Amygdala (tissue), 56 donors: ENCODE data around the gene RPLP2.

ENCODE experiments used
- DNase-seq, 56 donors: peaks; one replicate each; lab custom pipeline; 2025; lab: John Stamatoyannopoulos, UW

The RPLP2 gene

DNA sequence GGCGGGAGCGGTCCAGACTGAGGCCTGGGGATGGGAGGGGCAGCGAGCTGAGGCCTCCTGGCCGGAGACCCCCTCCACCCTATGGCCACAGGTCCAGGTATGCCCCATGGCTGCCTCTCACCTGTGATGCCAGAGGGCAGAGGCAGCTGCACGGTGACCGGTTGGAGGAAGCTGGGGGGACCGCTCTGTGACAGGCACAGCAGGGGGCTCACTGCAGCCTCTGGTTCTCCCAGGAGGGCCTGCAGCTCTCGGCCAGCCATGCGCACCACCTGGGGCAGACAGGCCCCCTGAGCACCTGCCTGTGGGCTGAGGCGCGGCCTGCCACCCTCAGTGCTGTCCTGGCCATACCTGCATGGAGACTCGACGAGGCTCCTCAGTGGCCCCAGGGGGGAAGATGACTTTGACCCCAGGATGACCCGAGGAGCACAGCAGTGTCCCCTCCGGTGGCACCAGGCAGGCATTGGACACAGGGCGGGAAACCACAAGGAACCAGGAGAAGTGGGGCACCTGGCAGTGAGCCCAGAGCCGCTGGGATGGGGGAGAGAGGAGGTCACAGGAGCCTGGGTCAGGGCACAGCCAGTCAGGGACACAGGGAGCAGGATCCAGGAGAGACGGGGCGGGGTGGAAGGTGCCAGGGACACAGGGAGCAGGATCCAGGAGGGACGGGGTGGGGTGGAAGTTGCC lies 8.5 kb upstream of the RPLP2 start:
- no peak for DNase-seq

GRCh38 chr11:802018-802617 lies 7.6 kb upstream of the RPLP2 start:
- DNase-seq: no peak

DNA sequence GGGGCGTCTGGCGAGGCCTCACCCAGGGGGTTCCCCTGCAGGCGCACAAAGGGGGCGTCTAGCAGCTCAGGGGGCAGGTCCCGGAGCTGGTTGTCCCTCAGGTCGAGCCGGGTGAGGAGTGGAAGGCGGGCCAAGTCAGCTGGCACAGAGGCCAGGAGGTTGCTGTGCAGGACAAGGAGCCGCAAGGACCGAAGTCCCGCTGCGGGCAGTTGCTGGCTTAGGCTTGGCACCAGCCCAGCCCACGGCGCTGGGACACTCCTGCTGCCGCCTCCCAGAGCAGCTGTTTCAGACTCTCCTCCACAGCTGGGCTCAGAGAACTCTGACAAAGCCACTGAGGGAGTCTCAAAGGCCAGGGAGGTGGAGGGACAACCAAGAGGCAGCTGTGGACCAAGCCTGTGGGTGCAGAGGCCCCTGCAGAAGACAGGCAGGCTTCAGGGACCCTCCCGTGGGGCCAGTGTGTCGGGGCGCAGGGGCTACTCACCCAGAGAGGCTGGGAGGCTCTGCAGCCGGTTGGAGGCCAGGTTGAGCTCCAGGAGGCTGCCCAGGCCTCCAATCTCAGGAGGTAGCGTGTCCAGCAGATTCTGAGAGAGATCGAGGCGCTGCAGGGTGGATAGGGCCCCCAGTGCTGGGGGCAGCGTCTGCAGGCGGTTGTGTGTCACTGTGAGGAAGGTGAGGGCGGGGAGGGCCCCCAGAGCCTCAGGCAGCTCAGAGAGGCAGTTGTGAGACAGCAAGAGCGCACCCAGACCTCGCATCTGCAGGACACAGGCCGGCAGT lies 6.9 kb upstream of the RPLP2 start:
- DNase-seq: no peak

- DNase-seq: no peak
These were observed 6.4 kb upstream of the RPLP2 start for GRCh38 chr11:803467-803742.

GRCh38 chr11:803770-804598 lies 5.8 kb upstream of the RPLP2 start:
- DNase-seq: no peak

DNA sequence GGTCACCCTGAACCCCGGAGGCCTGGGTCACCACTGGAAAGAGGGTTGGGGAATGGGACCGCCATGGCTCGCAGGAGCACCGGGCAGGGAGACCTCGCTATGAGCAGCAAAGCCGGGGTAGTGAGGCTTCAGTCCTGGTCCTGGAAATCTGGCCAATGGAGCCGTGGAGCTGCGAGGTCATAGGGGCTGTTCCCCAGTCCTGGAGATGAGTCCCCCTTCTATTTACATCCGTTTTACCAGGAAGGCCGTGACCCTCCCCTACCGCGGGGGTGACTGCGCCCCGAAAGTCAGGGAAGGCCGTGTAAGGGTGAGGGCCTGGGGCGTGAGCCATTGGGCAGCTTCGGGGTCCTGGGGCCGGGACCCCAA lies 5.2 kb upstream of the RPLP2 start:
- DNase-seq: no peak

- DNase-seq: peak in 4 of 56 donors; percentile 67 to 83 (median 76)
These were observed 1.1 kb upstream of the RPLP2 start for GRCh38 chr11:808427-809286.

DNA sequence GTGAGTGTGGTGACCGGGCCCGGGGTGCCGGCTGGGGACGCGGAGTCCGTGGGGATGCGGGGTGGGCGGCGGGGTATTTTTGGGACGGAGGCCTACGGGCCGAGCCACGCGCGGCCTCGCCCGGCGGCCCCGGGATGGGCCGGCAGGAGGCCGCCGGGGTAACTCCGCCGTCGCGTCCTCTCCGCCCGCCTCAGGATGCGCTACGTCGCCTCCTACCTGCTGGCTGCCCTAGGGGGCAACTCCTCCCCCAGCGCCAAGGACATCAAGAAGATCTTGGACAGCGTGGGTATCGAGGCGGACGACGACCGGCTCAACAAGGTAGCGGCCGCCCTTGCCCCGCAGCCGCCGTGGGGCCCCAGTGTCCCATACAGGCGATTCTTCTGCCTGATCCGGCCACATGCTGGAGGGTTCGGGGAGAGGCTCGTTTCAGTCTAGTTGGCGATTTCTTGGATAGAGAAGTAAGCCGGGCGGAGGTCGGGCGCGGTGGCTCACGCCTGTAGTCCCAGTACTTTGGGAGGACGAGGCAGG lies 337 bp downstream of the RPLP2 start:
- no peak for DNase-seq

- DNase-seq: no peak
These were observed 1.9 kb downstream of the RPLP2 start for GRCh38 chr11:811446-812245.

DNA sequence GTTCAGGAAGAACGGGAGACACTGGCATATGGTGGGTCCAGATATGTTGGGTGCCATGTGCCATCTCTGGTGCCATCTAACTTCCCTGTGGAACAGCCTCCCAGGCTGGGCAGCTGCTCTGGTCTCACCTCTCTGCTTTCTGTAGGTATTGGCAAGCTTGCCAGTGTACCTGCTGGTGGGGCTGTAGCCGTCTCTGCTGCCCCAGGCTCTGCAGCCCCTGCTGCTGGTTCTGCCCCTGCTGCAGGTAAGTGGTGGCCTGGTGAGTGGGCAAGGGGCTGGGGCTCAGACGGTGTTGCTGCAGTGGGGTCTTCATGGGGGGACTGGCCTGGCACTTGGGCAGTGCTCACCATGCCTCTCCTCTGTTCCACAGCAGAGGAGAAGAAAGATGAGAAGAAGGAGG lies 2.6 kb downstream of the RPLP2 start:
- no peak for DNase-seq

DNA sequence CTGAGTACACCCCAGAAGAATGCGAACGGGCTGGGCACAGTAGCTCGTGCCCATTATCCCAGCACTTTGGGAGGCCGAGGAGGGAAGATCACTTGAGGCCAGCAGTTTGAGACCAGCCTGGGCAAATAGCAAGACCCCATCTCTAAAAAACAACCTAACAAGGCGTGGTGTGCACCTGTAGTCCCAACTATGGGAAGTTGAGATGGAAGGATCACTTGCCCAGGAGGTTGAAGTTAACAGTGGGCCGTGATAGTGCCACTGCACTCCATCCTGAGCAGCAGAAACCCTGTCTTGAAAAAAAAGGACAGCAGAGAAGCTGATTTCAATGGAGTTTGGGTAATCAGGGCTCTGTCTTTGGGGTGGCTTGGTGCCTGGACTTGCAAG lies 3.3 kb downstream of the RPLP2 start:
- no peak for DNase-seq

GRCh38 chr11:813456-814096 lies 3.8 kb downstream of the RPLP2 start:
- no peak for DNase-seq

DNA sequence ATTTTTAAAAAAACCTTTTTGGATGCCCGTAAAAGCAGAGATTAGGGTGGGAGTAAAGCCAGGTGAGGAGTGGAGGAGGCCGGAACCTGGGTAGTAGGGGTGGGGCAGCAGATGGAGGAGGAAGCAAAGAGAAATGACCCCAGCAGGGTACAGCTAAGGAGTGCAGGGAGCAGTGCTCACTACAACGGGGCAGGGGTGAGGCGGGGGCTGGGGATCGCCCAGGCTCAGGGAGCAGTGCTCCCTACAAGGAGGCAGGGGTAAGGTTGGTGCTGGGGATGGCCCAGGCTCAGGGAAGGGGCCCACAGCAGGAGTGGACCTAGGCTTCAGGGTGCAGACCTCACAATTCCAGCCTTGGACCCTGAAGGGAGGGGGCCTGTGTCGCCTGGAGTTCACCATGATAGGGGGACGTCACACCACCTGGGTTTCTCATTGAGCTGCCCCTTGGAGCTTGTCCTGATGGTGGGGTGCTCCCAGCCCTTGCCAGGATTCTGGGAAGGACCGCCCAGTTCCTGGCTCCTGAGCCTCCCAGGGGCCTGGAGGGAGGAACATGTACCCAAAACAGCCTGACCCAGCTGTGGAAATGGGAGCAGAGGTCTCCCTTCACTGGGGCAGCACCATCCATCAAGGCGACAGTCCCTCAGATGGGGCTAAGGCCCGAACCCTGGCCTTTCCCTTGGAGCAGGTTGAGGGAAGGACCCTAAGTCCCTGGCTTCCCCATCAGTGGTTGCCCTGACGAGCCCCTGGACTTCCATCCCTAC lies 6.1 kb downstream of the RPLP2 start:
- DNase-seq: no peak

GRCh38 chr11:816433-816779 lies 6.6 kb downstream of the RPLP2 start:
- DNase-seq: no peak

- no peak for DNase-seq
These were observed 8.8 kb downstream of the RPLP2 start, which contains the start of gene PNPLA2 for GRCh38 chr11:818396-819128. Gene PNPLA2, plus strand, starts transcription at chr11:818914. Its CDS starts 805 bp downstream, at chr11:819719.

DNA sequence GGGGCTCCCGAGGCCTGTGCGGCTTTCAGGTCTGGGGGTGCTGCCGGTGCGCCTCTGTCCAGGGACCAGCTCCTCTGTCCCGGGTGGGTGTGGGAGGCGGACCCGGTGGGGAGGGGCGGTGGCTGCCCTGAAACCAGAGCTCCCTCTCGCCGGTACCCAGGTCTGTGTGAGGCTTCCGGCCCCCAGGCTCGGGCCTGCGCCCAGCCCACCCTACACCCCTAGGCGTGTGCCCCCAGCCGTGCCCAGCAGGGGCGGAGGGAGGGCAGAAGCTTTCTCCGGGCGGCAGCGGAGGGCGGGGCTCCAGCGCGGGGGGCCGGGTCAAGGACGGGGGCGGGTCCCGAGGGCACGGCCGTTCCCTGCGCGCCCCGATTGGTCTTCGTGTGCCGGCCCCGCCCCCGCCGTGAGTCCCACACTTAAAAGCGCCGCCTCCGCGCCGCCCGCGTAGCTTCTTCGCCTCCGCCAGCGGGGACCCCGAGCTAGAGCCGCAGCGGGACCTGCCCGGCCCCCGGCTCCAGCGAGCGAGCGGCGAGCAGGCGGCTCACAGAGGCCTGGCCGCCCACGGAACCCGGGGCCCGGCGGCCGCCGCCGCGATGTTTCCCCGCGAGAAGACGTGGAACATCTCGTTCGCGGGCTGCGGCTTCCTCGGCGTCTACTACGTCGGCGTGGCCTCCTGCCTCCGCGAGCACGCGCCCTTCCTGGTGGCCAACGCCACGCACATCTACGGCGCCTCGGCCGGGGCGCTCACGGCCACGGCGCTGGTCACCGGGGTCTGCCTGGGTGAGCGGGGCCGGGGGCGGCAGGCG lies 9.6 kb downstream of the RPLP2 start:
- DNase-seq: peak; percentile 22 to 94 (median 82)
